Osteoblast (primary cell): ENCODE results near the gene GRPEL2. TPM values are rescaled to one million over a fixed set of nuclear protein-coding genes. Genes with fewer than 3 reads are reported as not detected.

Source experiments
- DNase-seq: peaks from one replicate; pipeline ENCODE4 v3.0.0; 2011; ENCODE audit warnings: low spot score, mixed read lengths; ENCODE audit not compliant: insufficient read length; ENCODE audit errors: missing footprints
- H2AFZ ChIP-seq: 2 replicates; pipeline ENCODE4 v1.6.0; 2011; ENCODE audit warnings: mild to moderate bottlenecking, low read length
- H3K27ac ChIP-seq: 2 replicates; pipeline ENCODE4 v1.5.1; 2011; ENCODE audit warnings: mild to moderate bottlenecking, low read depth, low read length, moderate library complexity
- H3K27me3 ChIP-seq: 2 replicates; pipeline ENCODE4 v1.6.0; 2012; ENCODE audit warnings: mild to moderate bottlenecking, control low read depth, inconsistent platforms, low read length, moderate library complexity; ENCODE audit not compliant: insufficient read depth
- H3K36me3 ChIP-seq: 2 replicates; pipeline ENCODE4 v1.5.1; 2011; ENCODE audit warnings: mild to moderate bottlenecking, low read length, control low read depth, moderate library complexity; ENCODE audit not compliant: insufficient read depth
- H3K4me1 ChIP-seq: 2 replicates; pipeline ENCODE4 v1.5.1; 2011; ENCODE audit warnings: mild to moderate bottlenecking, low read length, control low read depth, moderate library complexity; ENCODE audit not compliant: insufficient read depth
- H3K4me2 ChIP-seq: 2 replicates; pipeline ENCODE4 v1.6.0; 2011; ENCODE audit warnings: mild to moderate bottlenecking, low read length; ENCODE audit not compliant: insufficient read depth
- H3K4me3 ChIP-seq: fragments of 200-600 bp; sonication (generic); 3 replicates; pipeline ENCODE4 v1.5.1; 2012; ENCODE audit warnings: mild to moderate bottlenecking, low read length, inconsistent platforms; ENCODE audit not compliant: insufficient read depth
- H3K79me2 ChIP-seq: 2 replicates; pipeline ENCODE4 v1.6.0; 2012; ENCODE audit warnings: mild to moderate bottlenecking, low read length, control low read depth, inconsistent platforms; ENCODE audit not compliant: insufficient read depth
- H3K9me3 ChIP-seq: 2 replicates; pipeline ENCODE4 v1.5.1; 2011; ENCODE audit warnings: low read depth, low read length, control low read depth
- H4K20me1 ChIP-seq: 2 replicates; pipeline ENCODE4 v1.6.0; 2012; ENCODE audit warnings: mild to moderate bottlenecking, low read length, control low read depth; ENCODE audit not compliant: insufficient read depth
- CTCF ChIP-seq: IDR thresholded peaks from 2 replicates; pipeline ENCODE4 v1.5.1; 2011; ENCODE audit warnings: mild to moderate bottlenecking, low read depth, low read length, moderate library complexity; ENCODE audit errors: extremely low read depth
- total RNA-seq: library from RNA; depleted of rRNA; stranded (reverse); fragments of >200 nt; gene quantifications from 2 replicates; pipeline ENCODE4 v1.2.3, GENCODE V29; 2012

The GRPEL2 gene
- total RNA-seq, 1 donor = 34.7 TPM

- TF ChIP-seq CTCF = no peak
- Histone ChIP-seq H3K79me2 (no peaks in the 10 kb centered on the region), H3K4me1 (peaks cover 6% of the 10 kb centered on the region), H4K20me1 (no peaks in the 10 kb centered on the region), H2AFZ (no peak overlapping the region), H3K4me3 (no peak overlapping the region), H3K4me2 (no peak overlapping the region), H3K36me3 (no peaks in the 10 kb centered on the region), H3K27ac (no peak overlapping the region), H3K9me3 (no peaks in the 10 kb centered on the region), H3K27me3 (no peaks in the 10 kb centered on the region)
- DNase-seq = no peak
Observed at GRCh38 chr5:149315753-149316152, 29.5 kb upstream of the GRPEL2 start.

- H3K79me2 ChIP-seq = no peaks in the 10 kb centered on the region
- peak; percentile 95 for DNase-seq
- H3K4me1 ChIP-seq = peaks cover 13% of the 10 kb centered on the region
- H3K4me3 ChIP-seq = no peak overlapping the region
- no peak overlapping the region for H3K27ac ChIP-seq
- no peaks in the 10 kb centered on the region for H3K36me3 ChIP-seq
- H4K20me1 ChIP-seq = no peaks in the 10 kb centered on the region
- H3K27me3 ChIP-seq = no peaks in the 10 kb centered on the region
- TF ChIP-seq CTCF = peak; percentile 76
- no peak overlapping the region for H3K4me2 ChIP-seq
- H2AFZ ChIP-seq = peak overlapping the region; percentile 72
- no peaks in the 10 kb centered on the region for H3K9me3 ChIP-seq
Observed at GRCh38 chr5:149317281-149318048, 27.8 kb upstream of the GRPEL2 start.

- Histone ChIP-seq H2AFZ (peak overlapping the region; percentile 49), H3K36me3 (no peaks in the 10 kb centered on the region), H3K27ac (no peak overlapping the region), H3K9me3 (no peaks in the 10 kb centered on the region), H3K4me1 (peaks cover 23% of the 10 kb centered on the region), H3K4me2 (no peak overlapping the region), H3K79me2 (no peaks in the 10 kb centered on the region), H4K20me1 (no peaks in the 10 kb centered on the region), H3K4me3 (no peak overlapping the region), H3K27me3 (no peaks in the 10 kb centered on the region)
- DNase-seq = no peak
- TF ChIP-seq CTCF = no peak
Observed at GRCh38 chr5:149319174-149319573, 26.1 kb upstream of the GRPEL2 start.

GRCh38 chr5:149320791-149321330 lies 24.4 kb upstream of the GRPEL2 start:
- TF ChIP-seq CTCF = no peak
- Histone ChIP-seq H4K20me1 (no peaks in the 10 kb centered on the region), H3K4me1 (peaks cover 23% of the 10 kb centered on the region), H3K9me3 (no peaks in the 10 kb centered on the region), H3K27me3 (no peaks in the 10 kb centered on the region), H2AFZ (peak overlapping the region; percentile 89), H3K27ac (peak overlapping the region; percentile 38), H3K4me2 (peak overlapping the region; percentile 43), H3K36me3 (no peaks in the 10 kb centered on the region), H3K79me2 (no peaks in the 10 kb centered on the region), H3K4me3 (no peak overlapping the region)
- peak; percentile 91 for DNase-seq
